K562 (cell line): ENCODE measurements around the gene FAM89B. TPM values are rescaled to one million over a fixed set of nuclear protein-coding genes. Genes with fewer than 3 reads are reported as not detected.

ENCODE experiments used
- BCLAF1 ChIP-seq, 2 experiments: fragments of 450-650 bp in 1 of 2; IDR thresholded peaks; 2 replicates each; pipeline ENCODE4 v1.6.1; 2011 to 2017; ENCODE audit warnings: low read depth in 2 of 2, antibody characterized with exemption in 1 of 2, borderline replicate concordance in 1 of 2, low read length in 1 of 2, mild to moderate bottlenecking in 1 of 2, mixed read lengths in 1 of 2; ENCODE audit not compliant: control insufficient read depth in 1 of 2
- CREB1 ChIP-seq, 2 experiments: sonication (generic) in 1 of 2; formaldehyde crosslinking in 1 of 2; IDR thresholded peaks; 2 replicates each; pipeline versions ENCODE4 v1.6.1 to v1.8.0; 2012 to 2022; ENCODE audit warnings: inconsistent platforms in 1 of 2, mild to moderate bottlenecking in 1 of 2, missing genetic modification reagents in 1 of 2, moderate library complexity in 1 of 2
- ELK1 ChIP-seq: sonication (generic); formaldehyde crosslinking; IDR thresholded peaks from 2 replicates; pipeline ENCODE4 v1.8.1; 2022; ENCODE audit warnings: missing genetic modification reagents
- EP300 ChIP-seq: IDR thresholded peaks from 2 replicates; pipeline ENCODE4 v1.6.1; 2012; ENCODE audit warnings: low read length, improper control_type of control experiment
- EZH2 ChIP-seq: IDR thresholded peaks from 2 replicates; pipeline ENCODE4 v1.6.1; 2012; ENCODE audit warnings: low read depth, mild to moderate bottlenecking, inconsistent platforms, low read length, borderline replicate concordance
- FIP1L1 ChIP-seq: fragments of 200-400 bp; formaldehyde crosslinking; IDR thresholded peaks from 2 replicates; pipeline ENCODE4 v1.6.1; 2018; ENCODE audit warnings: mild to moderate bottlenecking, low read depth, low read length; ENCODE audit not compliant: poor library complexity, severe bottlenecking
- FOXJ2 ChIP-seq: fragments of 200-800 bp; sonication (Bioruptor generic); IDR thresholded peaks from 2 replicates; pipeline ENCODE4 v1.6.1; 2016; ENCODE audit warnings: missing genetic modification characterization, missing compliant biosample characterization
- HDAC2 ChIP-seq: fragments of 450-650 bp; IDR thresholded peaks from 2 replicates; pipeline ENCODE4 v1.6.1; 2016; ENCODE audit warnings: mild to moderate bottlenecking
- HNRNPL ChIP-seq: fragments of 200-400 bp; formaldehyde crosslinking; IDR thresholded peaks from 2 replicates; pipeline ENCODE4 v1.6.1; 2017; ENCODE audit warnings: low read depth, mild to moderate bottlenecking, low read length
- NFIX ChIP-seq: fragments of 250-450 bp; sonication (Bioruptor Pico); IDR thresholded peaks from 2 replicates; pipeline ENCODE4 v1.4.0; 2020; ENCODE audit warnings: low read depth, mild to moderate bottlenecking, moderate library complexity
- PATZ1 ChIP-seq: fragments of 250-450 bp; sonication (Bioruptor Pico); IDR thresholded peaks from 2 replicates; pipeline ENCODE4 v1.5.0; 2020; ENCODE audit warnings: mild to moderate bottlenecking, borderline replicate concordance
- PPARD ChIP-seq: fragments of 250-450 bp; sonication (Bioruptor Pico); IDR thresholded peaks from 2 replicates; pipeline ENCODE4 v1.8.0; 2022; ENCODE audit warnings: inconsistent platforms, mild to moderate bottlenecking, moderate library complexity
- SAP30 ChIP-seq: fragments of 200-600 bp; sonication (generic); IDR thresholded peaks from 2 replicates; pipeline ENCODE4 v1.6.1; 2012; ENCODE audit warnings: borderline replicate concordance, low read depth, mild to moderate bottlenecking, moderate library complexity, low read length, control low read depth, inconsistent platforms; ENCODE audit not compliant: insufficient read depth, poor library complexity, severe bottlenecking
- SLC30A9 ChIP-seq: fragments of 250-450 bp; sonication (Bioruptor Pico); IDR thresholded peaks from 2 replicates; pipeline ENCODE4 v1.8.0; 2022; ENCODE audit warnings: mild to moderate bottlenecking, moderate library complexity
- SP2 ChIP-seq: IDR thresholded peaks from 2 replicates; pipeline ENCODE4 v1.6.1; 2011; ENCODE audit warnings: mild to moderate bottlenecking, low read depth, low read length, moderate library complexity; ENCODE audit not compliant: poor library complexity, severe bottlenecking; ENCODE audit errors: extremely low read depth
- TFE3 ChIP-seq: fragments of 450-650 bp; formaldehyde crosslinking; IDR thresholded peaks from 2 replicates; pipeline ENCODE4 v1.4.0; 2020; ENCODE audit warnings: mild to moderate bottlenecking, mixed read lengths
- ZNF165 ChIP-seq: fragments of 250-450 bp; sonication (Bioruptor Pico); IDR thresholded peaks from 2 replicates; pipeline ENCODE4 v1.4.0; 2020; ENCODE audit warnings: borderline replicate concordance
- ZNF274 ChIP-seq: IDR thresholded peaks from 2 replicates; pipeline ENCODE4 v1.6.1; 2011; ENCODE audit warnings: low read depth, mild to moderate bottlenecking, low read length, moderate library complexity, borderline replicate concordance
- ZNF316 ChIP-seq: fragments of 450-650 bp; IDR thresholded peaks from 2 replicates; pipeline ENCODE4 v1.6.1; 2016
- polyA plus RNA-seq, 8 experiments: library from polyadenylated mRNA; depleted of rRNA in 4 of 8; stranded (reverse) in 5 of 8; unstranded in 3 of 8; fragments of >200 nt; fragmentation: Nextera tagmentation in 2 of 8; fragmentation: Illumina TruSeq in 1 of 8; extraction: Ambion mirVana in 2 of 8; extraction: Trizol in 1 of 8; gene quantifications; 2 replicates each; pipeline versions ENCODE4 v1.2.1 to v1.2.3, GENCODE V29; 2011 to 2014; ENCODE audit warnings: inconsistent platforms in 1 of 8, missing spikeins in 1 of 8
- total RNA-seq, 7 experiments: library from RNA; depleted of rRNA in 6 of 7; stranded (reverse); fragments of >200 nt in 6 of 7; fragmentation: Illumina TruSeq in 2 of 7; extraction: Trizol in 2 of 7; gene quantifications; 2 replicates each; pipeline versions ENCODE4 v1.2.1 to v1.2.3, GENCODE V29; 2011 to 2021; ENCODE audit warnings: low replicate concordance in 1 of 7

FAM89B gene
- total and polyA plus RNA-seq, 9 of the 15 experiments (the other 6 are each of a cell fraction or from before 2014, with no cell fraction given) = 0.32 to 27.6 (median 11.9) TPM

- TF ChIP-seq FIP1L1 (peak; percentile 67), ZNF316 (no peak), SLC30A9 (CRISPR knock-in tag) (no peak), SP2 (no peak), TFE3 (peak; percentile 76), ELK1 (CRISPR knock-in tag) (no peak), SAP30 (peak; percentile 44), BCLAF1 (IDR thresholded peaks at IDR 0.05; ENCODE audit: borderline replicate concordance in 1 of 2, control insufficient read depth in 1 of 2, low read depth in 2 of 2, low read length in 1 of 2) (no peak), EZH2 (no peak), FOXJ2 (tag) (no peak), NFIX (no peak), CREB1 (IDR thresholded peaks at IDR 0.05) (no peak), CREB1 (CRISPR knock-in tag; IDR thresholded peaks at IDR 0.05) (peak; percentile 66), HNRNPL (no peak), EP300 (no peak), ZNF274 (no peak), PPARD (CRISPR knock-in tag) (no peak), PATZ1 (CRISPR knock-in tag) (no peak), ZNF165 (CRISPR knock-in tag) (0 out of 2 replicates have a peak, but pooled peaks have one; percentile 16), HDAC2 (no peak)
These were observed 47.4 kb upstream of the FAM89B start, which contains the start of gene SCYL1 (continued) for GRCh38 chr11:65524741-65525545.
